GM12872 (cell line): Measurements from ENCODE around the gene PRODH2.

Experiments
- TF ChIP-seq, protein P1 (sequence below): IDR thresholded peaks from 3 replicates; pipeline ENCODE4 v1.5.1; 2011; ENCODE audit warnings: low read depth, mild to moderate bottlenecking, low read length, moderate library complexity; ENCODE audit not compliant: insufficient read depth

Gene PRODH2

DNA sequence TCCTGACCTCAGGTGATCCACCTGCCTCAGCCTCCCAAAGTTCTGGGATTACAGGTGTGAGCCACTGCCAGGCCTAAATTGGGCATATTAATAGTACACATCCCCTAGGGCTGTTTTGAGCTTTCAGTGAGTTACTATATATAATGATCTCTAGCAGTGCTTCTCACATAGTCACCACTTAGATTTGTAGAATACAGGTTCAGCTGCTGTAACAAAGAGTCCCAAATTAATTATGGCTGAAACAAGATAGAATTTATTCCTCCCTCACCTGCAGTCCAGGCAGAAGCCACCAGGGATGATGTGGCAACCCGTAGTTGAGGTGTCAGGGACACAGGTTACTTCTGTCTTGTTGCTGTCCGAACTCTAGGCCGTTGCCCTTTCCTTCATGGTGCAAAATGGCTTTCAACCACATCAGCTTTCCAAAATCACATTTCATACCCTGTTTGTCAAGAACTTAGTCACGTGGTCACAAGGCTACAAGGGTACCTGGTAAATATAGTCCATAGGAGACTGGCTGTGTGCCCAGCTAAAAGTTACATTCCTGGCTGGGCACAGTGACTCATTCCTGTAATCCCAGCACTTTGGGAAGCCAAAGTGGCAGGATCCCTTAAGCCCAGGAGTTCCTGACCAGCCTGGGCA is 51.8 kb downstream of the PRODH2 start:
- TF ChIP-seq, protein P1, sequence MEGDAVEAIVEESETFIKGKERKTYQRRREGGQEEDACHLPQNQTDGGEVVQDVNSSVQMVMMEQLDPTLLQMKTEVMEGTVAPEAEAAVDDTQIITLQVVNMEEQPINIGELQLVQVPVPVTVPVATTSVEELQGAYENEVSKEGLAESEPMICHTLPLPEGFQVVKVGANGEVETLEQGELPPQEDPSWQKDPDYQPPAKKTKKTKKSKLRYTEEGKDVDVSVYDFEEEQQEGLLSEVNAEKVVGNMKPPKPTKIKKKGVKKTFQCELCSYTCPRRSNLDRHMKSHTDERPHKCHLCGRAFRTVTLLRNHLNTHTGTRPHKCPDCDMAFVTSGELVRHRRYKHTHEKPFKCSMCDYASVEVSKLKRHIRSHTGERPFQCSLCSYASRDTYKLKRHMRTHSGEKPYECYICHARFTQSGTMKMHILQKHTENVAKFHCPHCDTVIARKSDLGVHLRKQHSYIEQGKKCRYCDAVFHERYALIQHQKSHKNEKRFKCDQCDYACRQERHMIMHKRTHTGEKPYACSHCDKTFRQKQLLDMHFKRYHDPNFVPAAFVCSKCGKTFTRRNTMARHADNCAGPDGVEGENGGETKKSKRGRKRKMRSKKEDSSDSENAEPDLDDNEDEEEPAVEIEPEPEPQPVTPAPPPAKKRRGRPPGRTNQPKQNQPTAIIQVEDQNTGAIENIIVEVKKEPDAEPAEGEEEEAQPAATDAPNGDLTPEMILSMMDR: no peak

- TF ChIP-seq, protein P1: no peak
These were observed 52.9 kb downstream of the PRODH2 start for GRCh38 chr19:35759697-35760096.

- TF ChIP-seq, protein P1: no peak
These were observed 54.7 kb downstream of the PRODH2 start, which contains the start of gene PROSER3 for GRCh38 chr19:35757749-35758608. Gene PROSER3 (plus strand): TSS chr19:35758176. CDS start chr19:35758216, 40 bp downstream.

DNA sequence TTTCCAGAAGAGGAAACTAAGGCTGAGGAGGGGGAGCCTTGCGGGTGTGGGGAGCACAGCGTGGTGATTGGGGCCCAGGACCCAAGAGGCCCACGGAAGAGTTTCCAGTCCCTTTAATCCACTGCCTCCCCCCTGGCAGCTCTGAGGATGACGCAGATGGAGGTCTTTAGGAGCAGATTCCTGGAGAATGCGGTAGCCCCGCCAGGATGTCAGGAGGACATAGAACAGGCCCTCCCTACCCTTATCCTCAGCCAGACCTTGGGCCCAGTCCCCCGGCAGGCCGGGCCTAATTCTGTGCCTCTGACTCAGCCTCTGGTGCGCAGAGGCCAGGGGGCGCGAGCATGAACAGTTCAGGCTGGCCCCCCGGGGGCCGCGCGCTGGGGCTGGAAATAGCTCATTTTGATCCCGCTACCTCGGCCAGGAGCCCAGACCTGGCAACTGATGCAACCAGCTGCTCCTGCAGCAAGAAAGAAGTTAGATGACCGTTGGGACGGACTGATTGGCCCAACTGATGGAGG is 55.4 kb downstream of the PRODH2 start:
- TF ChIP-seq, protein P1: no peak

- TF ChIP-seq, protein P1: no peak
These were observed 56.0 kb downstream of the PRODH2 start, which contains the start of gene HSPB6 for GRCh38 chr19:35756377-35757230. Gene HSPB6 (minus strand): TSS chr19:35757029. CDS start chr19:35757008, 21 bp downstream.

DNA sequence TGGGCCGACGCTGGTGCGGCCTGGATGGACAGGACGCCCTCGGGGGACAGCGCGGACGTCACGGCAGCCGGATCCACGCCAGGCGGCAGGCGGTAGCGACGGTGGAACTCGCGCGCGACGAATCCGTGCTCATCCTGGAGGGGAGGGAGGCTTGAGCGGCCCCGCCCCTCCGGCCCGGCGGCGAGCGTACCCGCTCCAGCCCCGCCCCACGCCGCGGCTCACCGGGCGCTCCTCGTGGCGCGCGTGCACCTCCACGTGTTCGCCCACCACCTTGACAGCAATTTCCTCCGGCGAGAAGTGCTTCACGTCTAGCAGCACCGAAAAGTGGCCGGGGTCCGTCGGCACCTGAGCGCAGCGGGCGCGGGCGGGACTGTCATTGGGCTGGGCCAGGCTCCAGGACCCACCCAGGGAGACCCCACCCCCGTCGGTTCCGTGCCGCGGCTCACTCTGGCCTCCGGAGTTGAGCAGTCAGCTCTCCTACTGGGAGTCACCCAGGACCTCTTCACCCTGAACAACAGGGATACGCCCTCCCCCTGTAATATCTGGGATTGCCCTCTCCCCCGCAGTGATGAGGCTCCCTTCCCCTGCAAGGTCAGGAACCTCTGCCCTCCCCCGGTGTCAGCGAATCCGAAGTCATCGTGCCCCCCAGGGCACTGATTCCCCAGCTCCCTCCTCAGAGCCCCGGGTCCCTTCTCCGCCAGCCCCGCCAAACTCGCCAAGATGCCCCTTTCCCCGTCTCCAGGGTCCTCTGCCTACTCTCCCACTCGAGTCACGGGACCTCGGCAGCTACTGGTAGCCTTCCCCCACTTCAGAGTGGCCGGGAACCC is 56.9 kb downstream of the PRODH2 start:
- TF ChIP-seq, protein P1: no peak
